Right hindlimb (tissue), 1 donor: ENCODE results near the gene L3MBTL4.

Experiments
- DNase-seq: peaks from one replicate; pipeline ENCODE4 v3.0.0-alpha.2; 2018

L3MBTL4 gene

DNA sequence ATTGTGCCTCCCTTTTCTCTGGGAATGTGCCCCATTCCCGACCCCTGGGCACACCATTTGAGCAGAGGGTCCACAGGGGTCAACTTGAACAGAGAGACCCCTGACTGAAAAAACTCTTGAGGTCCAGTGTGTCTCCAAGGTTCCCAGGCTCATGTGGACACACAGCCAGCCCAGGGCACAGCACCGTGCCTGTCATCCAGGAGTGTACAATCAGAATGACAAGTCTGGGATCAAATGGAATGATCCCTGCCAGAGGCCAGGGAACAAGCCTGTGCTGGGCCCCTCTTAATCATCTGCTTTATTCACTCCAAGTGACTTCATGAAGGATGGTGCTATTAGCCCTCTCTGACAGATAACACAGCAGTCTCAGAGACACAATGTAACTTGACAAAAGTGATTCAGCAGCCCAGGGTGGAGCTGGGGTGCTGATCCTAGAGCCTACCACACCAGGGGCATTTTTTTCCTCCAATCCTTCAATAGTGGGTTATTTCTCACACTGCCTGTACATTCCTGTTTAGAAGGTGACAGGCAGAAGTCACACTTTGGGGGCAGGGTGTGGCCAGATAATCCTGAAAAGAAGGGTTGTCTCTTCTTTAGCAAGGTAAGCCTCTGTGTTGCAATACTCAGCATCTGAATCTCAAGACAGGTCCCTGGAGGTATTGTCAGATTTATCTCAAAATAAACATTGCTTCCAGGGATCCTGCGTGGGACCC lies 435.4 kb downstream of the L3MBTL4 start:
- DNase-seq, result no peak

DNA sequence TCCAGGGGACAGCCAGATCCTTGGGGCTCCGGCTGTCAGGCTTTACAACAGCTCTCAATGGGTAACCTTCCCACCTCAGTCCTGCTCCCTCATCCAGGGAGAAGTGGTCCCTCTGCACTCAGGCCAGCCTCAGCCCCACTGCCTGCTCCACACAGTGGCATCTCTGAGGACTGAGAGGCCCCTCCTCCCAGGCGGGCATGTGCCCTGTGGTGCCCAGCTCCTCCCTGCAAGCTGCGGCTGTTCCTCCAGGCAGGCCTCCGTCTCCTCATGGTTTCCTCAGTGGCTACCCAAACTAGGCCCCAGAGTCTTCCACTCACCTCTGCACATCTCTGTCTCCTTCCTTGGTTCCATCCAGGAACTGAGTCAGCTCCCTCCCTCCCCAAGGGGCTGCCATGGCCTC lies 437.7 kb downstream of the L3MBTL4 start:
- no peak for DNase-seq

DNA sequence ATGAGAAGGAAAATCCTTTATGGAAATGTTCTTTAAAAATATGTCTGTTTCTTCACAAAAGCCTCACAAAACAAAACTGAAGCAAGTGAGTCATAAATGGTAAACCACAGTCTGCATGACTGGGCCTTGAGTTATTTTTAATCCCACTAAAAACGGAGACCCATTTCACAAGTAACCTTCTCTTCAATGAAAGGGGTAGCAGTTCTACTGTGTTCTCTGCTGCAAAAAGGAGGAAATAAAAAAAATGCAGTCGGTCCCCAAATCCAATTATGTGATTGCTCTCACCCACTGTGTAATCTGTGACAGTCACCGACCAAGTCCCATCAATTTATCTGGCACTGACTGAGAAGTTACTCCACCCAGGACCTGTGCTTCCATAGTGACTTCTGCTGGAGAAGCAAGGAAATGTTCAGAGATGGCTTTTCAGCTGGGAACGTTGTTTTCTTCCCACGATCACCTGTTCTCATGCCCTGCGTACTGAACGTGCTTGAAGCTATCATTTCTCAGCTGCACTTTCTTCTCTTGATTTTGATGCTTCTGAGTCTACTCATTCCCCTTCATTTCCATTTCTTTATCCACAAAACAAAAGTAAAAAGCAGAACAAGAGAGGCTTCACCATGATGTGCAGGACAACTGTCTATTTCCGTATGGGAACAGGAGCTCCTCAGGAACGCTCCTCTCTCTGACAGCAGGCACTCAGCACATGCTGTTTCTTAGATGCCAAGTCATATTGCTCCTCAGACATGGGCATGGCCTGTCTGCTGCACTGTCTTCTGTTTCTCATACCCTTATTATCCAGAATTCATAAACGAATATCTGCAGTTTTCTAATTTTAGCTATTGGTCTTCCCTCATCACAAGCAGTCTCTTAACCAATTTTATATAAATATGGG lies 439.4 kb downstream of the L3MBTL4 start:
- DNase-seq, result no peak

DNA sequence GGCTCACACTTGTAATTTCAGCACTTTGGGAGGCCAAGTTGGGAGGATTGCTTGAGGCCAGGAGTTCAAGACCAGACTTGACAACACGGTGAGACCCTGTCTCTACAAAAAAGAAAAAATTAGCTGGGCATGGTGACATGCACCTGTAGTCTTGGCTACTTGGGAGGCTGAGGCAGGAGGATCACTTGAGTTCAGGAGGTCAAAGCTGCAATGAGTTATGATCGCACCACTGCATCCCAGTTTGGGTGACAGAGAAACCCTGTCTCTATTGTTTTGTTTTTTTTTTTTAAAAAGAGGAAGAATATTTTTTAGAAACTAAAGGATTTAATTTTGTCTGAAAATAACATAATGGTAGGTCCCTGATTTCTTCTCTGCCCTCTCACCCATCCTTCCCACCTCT lies 440.0 kb downstream of the L3MBTL4 start:
- DNase-seq, result no peak

DNA sequence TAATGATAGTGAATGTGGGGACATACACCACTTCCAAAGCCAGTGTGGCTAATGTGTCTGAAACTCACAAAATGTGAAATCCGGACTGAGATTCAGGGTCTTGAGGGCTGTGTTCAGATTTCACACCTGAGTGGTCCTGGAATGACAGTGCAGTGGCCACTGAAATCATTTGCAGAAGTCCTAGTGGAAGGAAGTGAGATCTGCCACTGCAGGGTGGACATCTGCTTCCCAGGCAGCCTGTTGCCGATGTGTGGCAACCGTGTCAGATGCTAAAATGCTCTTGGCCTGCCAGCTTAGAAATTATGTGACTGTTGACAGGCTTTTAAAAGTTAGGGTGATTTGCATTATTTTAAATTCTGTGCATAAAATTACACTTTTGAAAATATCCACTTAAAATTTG lies 441.6 kb downstream of the L3MBTL4 start:
- no peak for DNase-seq

DNA sequence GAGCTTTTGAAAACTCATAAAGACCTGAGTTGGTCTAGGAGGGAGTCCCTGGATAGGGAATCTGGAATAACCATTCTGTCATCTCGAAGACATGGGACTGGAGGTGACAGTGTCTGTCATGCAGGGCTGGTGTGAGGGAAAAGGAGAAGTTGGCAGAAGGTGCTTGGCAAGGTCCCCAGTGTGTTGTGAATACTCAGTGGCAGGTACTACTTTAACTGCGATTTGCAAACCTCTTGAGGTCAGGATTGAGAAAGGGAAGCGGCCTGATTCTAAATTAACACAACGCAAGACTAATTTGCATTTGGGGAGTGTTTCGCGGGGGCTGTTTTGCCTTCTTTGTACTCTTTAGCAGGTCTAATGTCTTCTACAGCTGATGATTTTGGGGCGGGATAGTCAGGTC lies 442.4 kb downstream of the L3MBTL4 start:
- no peak for DNase-seq

DNA sequence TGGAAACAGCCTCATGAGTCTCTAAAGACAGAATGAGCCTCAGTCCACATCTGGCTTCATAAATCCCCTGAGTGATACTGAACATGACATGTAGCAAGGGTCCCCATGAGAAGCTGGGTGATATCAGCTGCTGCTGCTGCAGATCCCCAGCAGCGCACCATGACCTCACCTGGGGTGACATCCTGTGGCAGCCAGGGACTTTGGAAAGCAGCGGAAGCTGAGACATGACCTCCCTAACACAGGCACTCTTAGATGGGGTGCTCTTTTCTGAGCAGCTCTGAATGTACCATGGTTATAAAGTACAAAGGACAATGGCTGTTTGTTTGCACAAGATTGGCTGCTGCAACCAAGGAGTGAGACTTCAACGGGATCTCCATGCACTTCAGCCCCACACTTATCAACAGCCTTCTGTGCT lies 444.7 kb downstream of the L3MBTL4 start:
- no peak for DNase-seq

DNA sequence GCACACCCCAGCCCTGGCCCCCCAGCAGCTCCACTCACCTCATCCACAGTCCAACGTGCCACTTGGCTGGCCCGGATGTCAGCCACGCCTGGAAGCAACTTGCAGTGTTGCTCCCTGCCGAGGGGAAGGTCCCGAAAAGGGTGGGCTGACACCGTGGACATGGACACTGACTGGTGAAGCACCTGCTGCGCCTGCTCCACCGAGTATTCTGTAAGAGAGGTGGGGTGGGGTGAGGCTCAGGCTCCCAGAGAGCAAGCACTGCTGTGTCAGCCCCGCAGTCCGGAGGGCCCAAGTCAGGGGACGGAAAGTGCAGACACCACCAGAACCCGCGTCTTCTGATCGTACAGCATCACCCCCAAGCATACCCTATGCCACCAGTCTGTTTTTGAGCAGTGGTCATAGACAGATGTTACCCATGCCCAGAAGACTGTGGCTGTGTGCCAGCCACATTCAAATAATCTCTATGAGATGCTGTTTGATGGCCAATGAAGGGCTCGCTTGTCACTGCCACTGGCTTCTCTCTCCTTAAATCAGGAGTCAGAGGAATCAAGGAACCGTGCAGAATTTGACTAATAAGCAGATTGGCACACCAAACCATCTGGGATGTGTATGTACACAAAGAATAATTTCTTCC lies 445.2 kb downstream of the L3MBTL4 start:
- DNase-seq, result no peak

DNA sequence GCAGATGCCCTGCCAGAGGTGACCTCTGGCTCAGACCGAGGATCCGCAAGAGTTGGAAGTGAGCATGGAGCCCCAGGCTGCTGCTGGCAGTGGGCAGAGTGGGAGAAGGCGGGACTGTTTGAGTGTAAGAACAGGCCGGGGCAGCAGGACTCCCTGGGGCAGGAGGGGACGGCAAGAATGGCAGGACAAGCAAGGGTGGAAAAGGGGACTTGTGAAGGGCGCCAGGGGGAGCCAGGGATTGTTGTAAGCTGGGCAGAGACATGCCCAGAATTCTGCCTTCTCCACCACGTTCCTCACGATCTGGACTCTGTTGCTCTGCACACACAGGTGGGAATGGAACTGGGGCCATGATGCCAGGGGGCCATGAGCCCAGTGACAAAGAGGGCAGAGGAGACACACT lies 447.0 kb downstream of the L3MBTL4 start:
- no peak for DNase-seq

DNA sequence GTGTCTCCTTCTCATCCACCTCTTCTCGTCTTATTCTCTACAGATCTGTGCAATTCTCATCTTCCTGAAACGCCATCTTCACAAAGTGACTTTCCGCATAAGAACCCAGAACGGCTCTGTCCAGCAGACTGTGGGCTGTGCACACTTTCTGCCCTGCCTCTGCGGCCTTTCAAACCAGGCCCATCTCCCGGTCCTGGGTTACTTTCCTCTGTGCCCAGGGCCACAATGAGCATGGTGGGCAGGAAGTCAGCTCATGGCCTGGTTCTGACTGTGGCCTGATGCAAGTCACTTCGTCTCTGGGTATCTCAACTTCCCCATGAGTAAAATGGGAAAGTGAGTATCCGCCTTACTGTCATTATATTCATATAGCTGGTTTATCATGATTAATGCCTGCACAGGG lies 447.7 kb downstream of the L3MBTL4 start:
- DNase-seq, result no peak

DNA sequence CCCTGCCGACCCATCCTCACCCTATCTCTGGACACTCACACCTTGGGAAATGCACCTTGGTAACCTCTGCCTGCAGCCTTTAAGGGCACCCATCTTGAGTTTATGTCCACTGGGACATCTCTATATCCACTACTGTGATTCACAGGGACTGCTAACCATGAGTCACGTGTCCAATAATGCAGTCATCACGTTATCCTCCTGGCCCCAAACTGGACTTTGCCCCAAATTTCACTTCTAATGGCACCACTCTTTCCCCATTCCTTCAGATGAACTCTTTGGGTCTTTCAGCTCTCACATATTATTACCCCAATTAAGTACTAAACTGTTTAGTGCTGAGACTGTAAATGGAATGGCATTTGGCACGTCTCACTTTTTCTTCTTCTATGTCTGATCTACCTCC lies 448.2 kb downstream of the L3MBTL4 start:
- DNase-seq, result no peak

DNA sequence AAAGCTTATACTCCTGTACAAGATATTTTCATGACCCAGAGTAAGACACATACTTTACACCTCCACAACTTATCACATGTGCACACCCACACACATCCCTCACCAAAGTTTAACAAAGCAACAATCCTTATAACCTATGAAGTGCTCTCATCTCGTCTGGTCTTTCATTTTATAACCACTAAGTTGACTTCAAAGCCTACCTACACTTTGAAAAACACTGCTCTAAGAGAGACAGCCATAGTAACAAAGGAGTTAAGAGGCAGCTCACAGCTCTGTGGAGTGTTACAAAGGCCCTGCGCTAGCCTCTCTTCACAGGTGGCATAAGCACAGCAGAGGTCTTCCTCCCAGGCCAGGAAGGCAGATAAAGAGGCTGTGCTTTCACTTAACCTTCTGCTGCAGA lies 449.7 kb downstream of the L3MBTL4 start:
- DNase-seq, result no peak

DNA sequence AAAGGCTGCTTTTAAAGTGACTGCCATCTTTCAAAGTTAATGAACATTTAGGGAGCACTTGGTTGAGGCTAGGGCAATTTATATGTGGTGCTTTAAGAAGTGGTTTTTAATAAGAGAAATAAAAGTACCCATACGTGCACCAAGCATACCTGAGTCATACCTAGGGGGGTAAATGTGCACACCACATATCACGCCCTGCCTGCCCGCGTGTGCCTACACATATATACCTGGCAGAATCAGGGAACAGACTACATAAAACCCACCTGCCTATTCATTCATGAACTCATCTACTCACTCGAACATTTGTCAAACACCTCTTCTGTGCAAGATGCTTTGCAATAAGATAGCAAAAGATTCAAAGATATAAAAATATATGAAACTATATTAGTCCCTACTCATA lies 450.1 kb downstream of the L3MBTL4 start:
- DNase-seq, result no peak

DNA sequence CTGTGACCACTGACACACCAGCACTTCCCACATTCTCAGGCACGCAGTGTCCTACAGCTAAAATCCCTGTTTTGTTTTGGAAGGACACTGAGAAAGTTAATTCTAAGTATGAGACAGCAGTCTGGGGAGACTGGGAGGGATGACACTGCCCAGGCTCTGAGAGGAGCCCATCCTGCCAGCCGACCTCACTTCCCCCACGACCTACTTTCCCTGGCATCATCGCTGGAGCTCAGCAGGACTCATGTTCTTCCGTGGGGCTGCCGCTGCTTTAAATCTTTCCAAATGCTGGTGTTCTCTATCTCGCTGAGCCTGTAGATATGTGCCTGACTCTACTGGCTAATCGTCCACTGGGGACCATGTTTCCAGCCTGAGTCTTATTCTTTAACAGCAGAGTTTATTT lies 450.6 kb downstream of the L3MBTL4 start:
- DNase-seq, result no peak

DNA sequence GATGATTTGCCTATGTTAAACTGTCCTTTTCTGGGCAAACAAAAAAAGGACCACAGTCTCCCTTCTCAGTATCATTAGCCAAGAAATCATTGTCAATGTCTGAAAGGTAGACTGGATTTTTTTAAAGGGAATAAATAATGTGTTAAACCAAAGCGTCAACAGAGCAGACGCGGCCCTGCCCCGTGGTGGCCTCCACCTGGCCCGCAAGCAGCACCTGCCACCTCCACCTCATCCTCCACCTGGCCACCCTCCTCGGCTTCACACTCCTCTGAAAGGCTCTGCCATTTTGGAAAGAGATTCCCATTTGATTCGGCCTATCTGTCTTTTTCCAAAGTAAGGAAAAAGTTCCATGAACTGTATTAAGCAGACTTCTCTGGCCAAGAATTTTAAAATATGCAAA lies 451.4 kb downstream of the L3MBTL4 start:
- DNase-seq, result no peak

DNA sequence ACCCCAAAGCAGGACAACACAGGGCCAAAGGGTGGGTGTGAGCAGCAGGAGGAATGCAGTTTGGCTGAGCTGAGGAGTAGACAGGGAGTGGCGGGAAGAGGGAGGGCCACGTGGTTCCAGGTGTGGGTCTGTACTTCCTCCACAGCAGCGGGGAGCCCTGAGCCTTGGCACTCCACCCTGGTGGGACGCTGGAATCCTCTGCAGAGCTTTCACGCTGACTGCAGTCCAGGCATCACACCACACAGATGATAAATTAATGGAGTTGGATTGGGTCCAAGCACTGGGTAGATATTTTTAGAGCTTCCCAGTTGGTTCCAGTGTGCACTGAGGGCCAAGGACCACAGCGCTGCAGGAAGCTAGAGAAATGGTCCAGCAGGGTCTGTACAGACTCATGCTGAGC lies 452.3 kb downstream of the L3MBTL4 start:
- no peak for DNase-seq

DNA sequence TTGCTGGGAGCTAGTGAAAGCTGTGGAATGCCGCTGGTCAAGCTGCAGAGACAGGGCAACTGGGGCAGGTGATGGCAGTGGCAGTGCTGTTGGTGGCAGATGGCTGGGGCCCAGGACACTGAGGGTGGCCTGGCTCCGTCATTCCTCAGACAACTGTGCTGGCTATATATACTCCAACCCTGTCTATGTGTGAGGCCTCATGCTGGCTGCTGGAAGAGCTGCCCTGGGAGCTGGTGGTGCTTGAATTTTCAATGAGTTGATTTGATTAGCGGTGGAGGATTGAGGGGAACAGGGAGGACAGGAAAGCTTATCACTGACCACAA lies 452.9 kb downstream of the L3MBTL4 start:
- DNase-seq, result peak; percentile 34

DNA sequence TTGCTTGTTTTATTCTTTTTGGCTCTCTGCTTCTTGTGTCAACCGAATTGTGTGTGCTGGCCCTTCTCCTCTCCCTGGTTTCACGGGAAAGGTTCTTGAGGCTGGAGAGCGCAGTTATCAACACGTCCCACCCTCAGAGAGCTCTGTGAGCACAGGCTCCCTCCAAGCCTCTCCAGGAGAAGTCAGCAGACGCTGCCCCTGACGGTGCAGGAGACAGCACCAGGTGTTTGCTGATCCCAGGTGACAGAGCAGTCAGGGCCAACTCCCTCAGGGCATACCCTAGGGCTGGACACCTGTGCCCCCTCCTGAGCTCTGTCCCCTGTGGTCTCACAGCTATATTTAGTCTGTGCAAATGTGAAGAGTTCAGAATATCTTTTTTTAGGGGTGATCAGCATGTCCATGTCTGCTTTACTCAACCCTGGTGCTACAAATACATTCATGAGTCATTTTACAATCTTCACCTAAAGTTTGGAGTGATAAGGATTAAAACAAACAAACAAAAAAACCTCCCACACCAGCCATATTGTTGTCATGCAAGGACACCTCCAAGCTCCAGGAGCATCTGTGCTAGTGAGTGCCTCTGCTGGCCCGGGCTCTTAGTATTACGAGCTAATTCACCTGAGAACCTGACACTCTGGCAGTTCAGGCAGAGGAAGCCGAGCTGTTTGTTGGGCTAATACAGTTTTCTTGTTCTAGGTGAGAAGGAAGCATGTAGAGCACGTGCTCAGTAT lies 453.4 kb downstream of the L3MBTL4 start:
- no peak for DNase-seq

DNA sequence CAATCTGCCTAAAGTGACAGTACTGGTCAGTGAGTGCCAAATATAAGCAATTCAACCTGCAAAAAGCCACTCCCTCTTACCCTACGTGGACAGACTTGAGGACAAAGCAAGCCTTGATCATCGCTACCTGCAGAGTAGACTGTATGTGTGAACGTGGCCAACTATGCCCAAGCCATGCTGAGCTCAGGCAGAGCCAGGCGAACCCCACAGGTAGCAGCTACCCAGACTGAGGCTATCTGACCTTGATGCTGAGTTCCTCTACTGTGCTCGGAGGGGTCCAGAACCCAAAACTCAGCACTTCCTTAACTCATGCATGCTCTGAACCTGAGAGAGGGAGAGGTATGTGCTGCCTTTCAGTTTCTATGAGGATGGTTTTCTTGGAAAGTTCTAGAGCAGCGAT lies 455.9 kb downstream of the L3MBTL4 start:
- no peak for DNase-seq

DNA sequence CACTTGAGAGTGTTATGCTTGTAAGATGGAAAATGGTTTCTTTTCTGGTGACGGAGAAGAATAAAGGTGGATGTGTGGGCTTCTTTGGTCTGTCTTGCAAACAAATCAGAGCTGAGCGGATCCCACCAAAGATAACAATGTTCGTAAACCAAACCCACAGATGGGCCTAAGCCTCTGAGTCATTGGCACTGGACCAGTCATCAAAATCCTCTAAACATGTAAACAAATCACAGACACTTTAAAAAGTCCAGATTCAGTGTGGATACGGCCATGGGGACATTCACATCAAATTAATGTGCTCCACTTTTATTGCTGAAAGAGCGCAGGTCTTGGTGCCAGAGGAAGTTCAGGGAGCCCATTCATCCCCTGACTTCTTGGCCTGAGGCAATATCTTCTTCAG lies 458.9 kb downstream of the L3MBTL4 start:
- DNase-seq, result no peak

DNA sequence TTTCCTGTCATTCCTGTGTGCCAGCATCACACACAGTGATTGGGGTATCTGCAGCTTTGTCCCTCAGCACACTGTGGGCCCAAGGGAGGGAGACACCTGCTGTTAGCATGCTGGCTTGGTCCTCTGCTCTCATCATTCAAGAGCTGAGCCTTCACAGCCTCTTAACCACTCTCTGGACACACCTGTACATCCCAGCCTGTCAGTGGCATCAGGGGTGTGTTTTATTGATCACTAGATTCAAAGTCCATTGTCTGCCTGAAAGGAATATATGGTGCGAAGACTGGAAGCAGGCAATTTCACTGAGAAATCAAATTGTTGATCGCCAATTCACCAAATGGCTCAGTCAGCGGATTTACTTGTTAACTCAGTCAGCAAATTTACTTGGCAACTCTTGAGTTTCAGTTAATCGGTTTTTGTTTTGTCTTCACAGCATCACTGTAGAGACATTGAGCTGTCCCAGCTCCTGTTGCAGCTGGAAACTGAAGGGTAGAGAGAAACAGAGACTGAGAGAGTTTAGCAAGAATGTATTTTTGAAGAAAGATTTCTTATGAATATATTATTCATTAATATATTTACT lies 463.1 kb downstream of the L3MBTL4 start:
- DNase-seq, result no peak

DNA sequence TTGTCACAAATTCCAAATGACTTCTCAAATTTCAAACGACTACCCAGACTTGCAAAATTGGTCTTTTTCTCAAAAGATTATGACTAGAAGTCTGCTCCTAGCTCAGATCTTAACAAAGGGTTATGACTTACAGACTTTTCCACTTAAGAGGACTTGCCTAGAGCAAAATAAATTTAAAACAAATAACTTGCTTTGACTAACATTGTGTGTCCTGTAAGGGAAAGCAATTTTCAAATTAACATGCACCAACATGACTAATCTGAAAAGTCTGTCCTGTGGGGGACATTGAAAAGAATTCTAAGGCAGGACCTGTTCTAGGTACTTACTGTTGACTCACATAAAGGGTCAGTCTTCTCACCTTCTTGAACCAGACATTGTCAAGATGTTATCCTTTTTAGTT lies 465.9 kb downstream of the L3MBTL4 start:
- no peak for DNase-seq

DNA sequence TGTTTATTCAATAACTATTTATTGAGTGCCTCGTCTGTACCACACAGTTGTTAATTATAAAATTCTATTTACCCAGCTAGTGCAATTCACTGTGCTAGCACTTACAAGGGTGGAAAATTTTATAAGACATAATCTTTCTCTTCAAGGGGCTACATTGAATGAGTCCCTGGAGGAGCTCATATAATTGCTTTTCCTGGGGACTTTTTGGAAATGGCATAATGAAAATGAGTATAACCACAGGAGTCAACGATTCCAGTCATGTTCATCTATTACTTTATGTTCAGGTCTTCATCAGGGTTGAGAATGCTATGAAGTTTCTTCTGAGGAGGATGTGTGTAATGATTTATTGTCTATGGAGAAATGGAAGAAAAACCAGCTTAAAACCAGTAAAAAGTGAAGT lies 466.5 kb downstream of the L3MBTL4 start:
- DNase-seq, result no peak
